ENCODE data around the gene IQGAP3. TPM values are rescaled to one million over a fixed set of nuclear protein-coding genes. Genes with fewer than 3 reads are reported as not detected.

IQGAP3 gene
- total and polyA plus RNA-seq, 4 donors: under 0.01 to 8.5 (median 0.43) TPM

DNA sequence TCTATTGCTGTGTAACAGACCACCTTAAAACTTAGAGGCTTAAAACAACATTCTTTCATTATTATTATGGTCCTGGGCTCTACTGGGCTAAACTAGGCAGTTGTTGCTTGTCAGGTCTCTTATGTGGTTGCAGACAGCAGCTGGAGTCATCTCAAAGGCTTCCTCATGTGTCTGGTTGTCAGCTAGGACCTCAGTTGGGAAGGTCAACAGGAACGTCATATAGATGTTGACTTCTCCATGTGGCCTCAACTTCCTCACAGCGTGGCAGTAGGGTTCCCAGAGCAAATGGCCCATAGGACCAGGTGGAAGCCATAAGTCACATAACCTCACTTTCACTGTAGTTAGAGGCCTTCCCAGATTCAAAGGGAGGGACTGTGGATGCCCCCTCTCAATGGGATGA, 56.4 kb downstream of the IQGAP3 start:
- Histone ChIP-seq H3K36me3 (ENCODE audit: control insufficient read depth in 4 of 4, insufficient read depth in 3 of 4, low read depth in 1 of 4, low read length in 3 of 4) (no peaks in the 10 kb centered on the region), H3K9ac (ENCODE audit: low read depth in 1 of 2, low read length in 2 of 2) (no peak overlapping the region), H3K4me1 (ENCODE audit: control insufficient read depth in 4 of 4, insufficient read depth in 4 of 4, low read length in 3 of 4) (no peaks in the 10 kb centered on the region), H3K27ac (ENCODE audit: low read depth in 1 of 2, low read length in 2 of 2) (no peak overlapping the region), H3K9me3 (ENCODE audit: control insufficient read depth in 4 of 4, low read length in 3 of 4) (no peaks in the 10 kb centered on the region), H3K4me3 (ENCODE audit: low read depth in 1 of 3, low read length in 3 of 3) (no peak overlapping the region), H3K27me3 (ENCODE audit: control insufficient read depth in 4 of 4, insufficient read depth in 4 of 4, low read length in 3 of 4) (no peaks in the 10 kb centered on the region)
- 63% methylated on average over 2 of the region's 2 CpGs for WGBS
- no peak for DNase-seq (ENCODE audit: low spot score)
- TF ChIP-seq, protein P1, sequence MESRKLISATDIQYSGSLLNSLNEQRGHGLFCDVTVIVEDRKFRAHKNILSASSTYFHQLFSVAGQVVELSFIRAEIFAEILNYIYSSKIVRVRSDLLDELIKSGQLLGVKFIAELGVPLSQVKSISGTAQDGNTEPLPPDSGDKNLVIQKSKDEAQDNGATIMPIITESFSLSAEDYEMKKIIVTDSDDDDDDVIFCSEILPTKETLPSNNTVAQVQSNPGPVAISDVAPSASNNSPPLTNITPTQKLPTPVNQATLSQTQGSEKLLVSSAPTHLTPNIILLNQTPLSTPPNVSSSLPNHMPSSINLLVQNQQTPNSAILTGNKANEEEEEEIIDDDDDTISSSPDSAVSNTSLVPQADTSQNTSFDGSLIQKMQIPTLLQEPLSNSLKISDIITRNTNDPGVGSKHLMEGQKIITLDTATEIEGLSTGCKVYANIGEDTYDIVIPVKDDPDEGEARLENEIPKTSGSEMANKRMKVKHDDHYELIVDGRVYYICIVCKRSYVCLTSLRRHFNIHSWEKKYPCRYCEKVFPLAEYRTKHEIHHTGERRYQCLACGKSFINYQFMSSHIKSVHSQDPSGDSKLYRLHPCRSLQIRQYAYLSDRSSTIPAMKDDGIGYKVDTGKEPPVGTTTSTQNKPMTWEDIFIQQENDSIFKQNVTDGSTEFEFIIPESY (IDR thresholded peaks at IDR 0.05): no peak
- no peak for TF ChIP-seq NR2F2 (IDR thresholded peaks at IDR 0.05)
- no peak for TF ChIP-seq TAF1 (conservative IDR thresholded peaks at IDR 0.05)
- no peak for TF ChIP-seq EGR1 (IDR thresholded peaks at IDR 0.05; ENCODE audit: low read depth in 2 of 2)
- TF ChIP-seq, protein P2, sequence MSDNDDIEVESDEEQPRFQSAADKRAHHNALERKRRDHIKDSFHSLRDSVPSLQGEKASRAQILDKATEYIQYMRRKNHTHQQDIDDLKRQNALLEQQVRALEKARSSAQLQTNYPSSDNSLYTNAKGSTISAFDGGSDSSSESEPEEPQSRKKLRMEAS (IDR thresholded peaks at IDR 0.05): no peak
- TF ChIP-seq SP1 (IDR thresholded peaks at IDR 0.05): no peak
- TF ChIP-seq FOXA1 (IDR thresholded peaks at IDR 0.05): no peak
- no peak for TF ChIP-seq FOXA2 (IDR thresholded peaks at IDR 0.05)
- TF ChIP-seq, protein P3, sequence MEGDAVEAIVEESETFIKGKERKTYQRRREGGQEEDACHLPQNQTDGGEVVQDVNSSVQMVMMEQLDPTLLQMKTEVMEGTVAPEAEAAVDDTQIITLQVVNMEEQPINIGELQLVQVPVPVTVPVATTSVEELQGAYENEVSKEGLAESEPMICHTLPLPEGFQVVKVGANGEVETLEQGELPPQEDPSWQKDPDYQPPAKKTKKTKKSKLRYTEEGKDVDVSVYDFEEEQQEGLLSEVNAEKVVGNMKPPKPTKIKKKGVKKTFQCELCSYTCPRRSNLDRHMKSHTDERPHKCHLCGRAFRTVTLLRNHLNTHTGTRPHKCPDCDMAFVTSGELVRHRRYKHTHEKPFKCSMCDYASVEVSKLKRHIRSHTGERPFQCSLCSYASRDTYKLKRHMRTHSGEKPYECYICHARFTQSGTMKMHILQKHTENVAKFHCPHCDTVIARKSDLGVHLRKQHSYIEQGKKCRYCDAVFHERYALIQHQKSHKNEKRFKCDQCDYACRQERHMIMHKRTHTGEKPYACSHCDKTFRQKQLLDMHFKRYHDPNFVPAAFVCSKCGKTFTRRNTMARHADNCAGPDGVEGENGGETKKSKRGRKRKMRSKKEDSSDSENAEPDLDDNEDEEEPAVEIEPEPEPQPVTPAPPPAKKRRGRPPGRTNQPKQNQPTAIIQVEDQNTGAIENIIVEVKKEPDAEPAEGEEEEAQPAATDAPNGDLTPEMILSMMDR (IDR thresholded peaks at IDR 0.05; ENCODE audit: low read depth, low read length, missing input control): no peak
- no peak for TF ChIP-seq GABPA (IDR thresholded peaks at IDR 0.05 in 1 of 2, conservative IDR thresholded peaks at IDR 0.05 in 1 of 2)
- no peak for TF ChIP-seq YY1 (IDR thresholded peaks at IDR 0.05)
- TF ChIP-seq JUND (IDR thresholded peaks at IDR 0.05): no peak
- TF ChIP-seq RAD21 (IDR thresholded peaks at IDR 0.05): no peak
- TF ChIP-seq HNF4A (conservative IDR thresholded peaks at IDR 0.05): no peak
- TF ChIP-seq, protein P4, sequence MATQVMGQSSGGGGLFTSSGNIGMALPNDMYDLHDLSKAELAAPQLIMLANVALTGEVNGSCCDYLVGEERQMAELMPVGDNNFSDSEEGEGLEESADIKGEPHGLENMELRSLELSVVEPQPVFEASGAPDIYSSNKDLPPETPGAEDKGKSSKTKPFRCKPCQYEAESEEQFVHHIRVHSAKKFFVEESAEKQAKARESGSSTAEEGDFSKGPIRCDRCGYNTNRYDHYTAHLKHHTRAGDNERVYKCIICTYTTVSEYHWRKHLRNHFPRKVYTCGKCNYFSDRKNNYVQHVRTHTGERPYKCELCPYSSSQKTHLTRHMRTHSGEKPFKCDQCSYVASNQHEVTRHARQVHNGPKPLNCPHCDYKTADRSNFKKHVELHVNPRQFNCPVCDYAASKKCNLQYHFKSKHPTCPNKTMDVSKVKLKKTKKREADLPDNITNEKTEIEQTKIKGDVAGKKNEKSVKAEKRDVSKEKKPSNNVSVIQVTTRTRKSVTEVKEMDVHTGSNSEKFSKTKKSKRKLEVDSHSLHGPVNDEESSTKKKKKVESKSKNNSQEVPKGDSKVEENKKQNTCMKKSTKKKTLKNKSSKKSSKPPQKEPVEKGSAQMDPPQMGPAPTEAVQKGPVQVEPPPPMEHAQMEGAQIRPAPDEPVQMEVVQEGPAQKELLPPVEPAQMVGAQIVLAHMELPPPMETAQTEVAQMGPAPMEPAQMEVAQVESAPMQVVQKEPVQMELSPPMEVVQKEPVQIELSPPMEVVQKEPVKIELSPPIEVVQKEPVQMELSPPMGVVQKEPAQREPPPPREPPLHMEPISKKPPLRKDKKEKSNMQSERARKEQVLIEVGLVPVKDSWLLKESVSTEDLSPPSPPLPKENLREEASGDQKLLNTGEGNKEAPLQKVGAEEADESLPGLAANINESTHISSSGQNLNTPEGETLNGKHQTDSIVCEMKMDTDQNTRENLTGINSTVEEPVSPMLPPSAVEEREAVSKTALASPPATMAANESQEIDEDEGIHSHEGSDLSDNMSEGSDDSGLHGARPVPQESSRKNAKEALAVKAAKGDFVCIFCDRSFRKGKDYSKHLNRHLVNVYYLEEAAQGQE (IDR thresholded peaks at IDR 0.05): no peak
- no peak for TF ChIP-seq RXRA (IDR thresholded peaks at IDR 0.05)
- TF ChIP-seq HNF4G (IDR thresholded peaks at IDR 0.05): no peak
- TF ChIP-seq, protein P5, sequence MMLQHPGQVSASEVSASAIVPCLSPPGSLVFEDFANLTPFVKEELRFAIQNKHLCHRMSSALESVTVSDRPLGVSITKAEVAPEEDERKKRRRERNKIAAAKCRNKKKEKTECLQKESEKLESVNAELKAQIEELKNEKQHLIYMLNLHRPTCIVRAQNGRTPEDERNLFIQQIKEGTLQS (IDR thresholded peaks at IDR 0.05): no peak

Data from liver (tissue), 9 donors.